HL-60 (cell line): ENCODE measurements around the gene SCUBE1.

Experiments
- POLR2AphosphoS5 ChIP-seq: IDR thresholded peaks from 2 replicates; pipeline ENCODE4 v1.6.1; 2012; ENCODE audit warnings: low read depth
- TF ChIP-seq, protein P1 (sequence below): IDR thresholded peaks from one replicate; pipeline ENCODE4 v1.5.1; 2011; ENCODE audit warnings: low read length, control low read depth, inconsistent platforms; ENCODE audit not compliant: insufficient read depth

DNA sequence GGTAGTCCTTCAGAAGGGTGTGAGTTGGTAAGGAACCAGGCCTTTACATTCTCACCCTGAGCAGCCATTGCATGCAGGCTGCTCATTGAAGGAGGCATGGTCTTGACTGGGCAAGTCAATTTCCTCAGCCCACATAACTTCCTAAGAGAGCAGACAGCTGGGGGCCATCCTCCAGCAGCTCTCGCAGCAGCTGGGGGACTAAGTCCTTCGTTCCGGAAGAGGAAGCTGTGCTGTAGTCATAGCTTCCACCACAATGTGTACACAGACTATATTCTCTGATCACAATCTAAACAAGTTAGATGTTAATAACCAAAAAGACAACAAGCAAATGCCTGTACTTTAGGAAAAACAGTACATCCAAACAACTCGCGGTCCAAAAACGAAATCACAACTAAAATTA is 38.5 kb upstream of the SCUBE1 start:
- TF ChIP-seq, protein P1, sequence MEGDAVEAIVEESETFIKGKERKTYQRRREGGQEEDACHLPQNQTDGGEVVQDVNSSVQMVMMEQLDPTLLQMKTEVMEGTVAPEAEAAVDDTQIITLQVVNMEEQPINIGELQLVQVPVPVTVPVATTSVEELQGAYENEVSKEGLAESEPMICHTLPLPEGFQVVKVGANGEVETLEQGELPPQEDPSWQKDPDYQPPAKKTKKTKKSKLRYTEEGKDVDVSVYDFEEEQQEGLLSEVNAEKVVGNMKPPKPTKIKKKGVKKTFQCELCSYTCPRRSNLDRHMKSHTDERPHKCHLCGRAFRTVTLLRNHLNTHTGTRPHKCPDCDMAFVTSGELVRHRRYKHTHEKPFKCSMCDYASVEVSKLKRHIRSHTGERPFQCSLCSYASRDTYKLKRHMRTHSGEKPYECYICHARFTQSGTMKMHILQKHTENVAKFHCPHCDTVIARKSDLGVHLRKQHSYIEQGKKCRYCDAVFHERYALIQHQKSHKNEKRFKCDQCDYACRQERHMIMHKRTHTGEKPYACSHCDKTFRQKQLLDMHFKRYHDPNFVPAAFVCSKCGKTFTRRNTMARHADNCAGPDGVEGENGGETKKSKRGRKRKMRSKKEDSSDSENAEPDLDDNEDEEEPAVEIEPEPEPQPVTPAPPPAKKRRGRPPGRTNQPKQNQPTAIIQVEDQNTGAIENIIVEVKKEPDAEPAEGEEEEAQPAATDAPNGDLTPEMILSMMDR = no peak
- no peak for TF ChIP-seq POLR2AphosphoS5
